Measurements from ENCODE around the gene OR1I1.
A peak's percentile ranks its signal among the peaks of the same experiment; 100 is the strongest.
"Not testable (repeated sequence)": the region's sequence is repeated elsewhere in the genome, so short reads cannot be mapped to it uniquely, and the experiment has no call there.

OR1I1 gene

GRCh38 chr19:15096223-15096622 is 14.2 kb downstream of the OR1I1 start:
- Histone ChIP-seq H3K27ac (no peak overlapping the region), H3K4me3 (no peak overlapping the region)

GRCh38 chr19:15097980-15098379 is 16.0 kb downstream of the OR1I1 start:
- peak overlapping the region in 11 of 21 experiments; percentile 4 to 71 (median 41) for H3K27ac ChIP-seq
- not testable (repeated sequence) for H3K4me3 ChIP-seq

GRCh38 chr19:15098460-15098859 is 16.4 kb downstream of the OR1I1 start:
- Histone ChIP-seq H3K27ac (peak overlapping the region in 10 of 21 experiments; percentile 11 to 71 (median 41)), H3K4me3 (no peak overlapping the region)

- Histone ChIP-seq H3K27ac (no peak overlapping the region), H3K4me3 (no peak overlapping the region)
Observed at GRCh38 chr19:15099017-15099582, 17.1 kb downstream of the OR1I1 start.

GRCh38 chr19:15101479-15102082 is 19.6 kb downstream of the OR1I1 start:
- H3K4me3 ChIP-seq, result no peak overlapping the region
- no peak overlapping the region for H3K27ac ChIP-seq

GRCh38 chr19:15104003-15104402 is 22.0 kb downstream of the OR1I1 start:
- Histone ChIP-seq H3K4me3 (no peak overlapping the region), H3K27ac (no peak overlapping the region)

GRCh38 chr19:15104411-15104810 is 22.4 kb downstream of the OR1I1 start:
- Histone ChIP-seq H3K4me3 (no peak overlapping the region), H3K27ac (no peak overlapping the region)

- Histone ChIP-seq H3K4me3 (no peak overlapping the region), H3K27ac (no peak overlapping the region)
Observed at GRCh38 chr19:15105044-15105443, 23.0 kb downstream of the OR1I1 start.

GRCh38 chr19:15107061-15108010 is 25.3 kb downstream of the OR1I1 start, which contains the start of gene SYDE1:
SYDE1 (plus strand) TSS chr19:15107401; CDS start chr19:15107434, 33 bp downstream.
- Histone ChIP-seq H3K27ac (peak within 1 kb of the TSS; percentile 79 to 97 (median 88)), H3K4me3 (peak within 1 kb of the TSS; percentile 52 to 63 (median 57))

GRCh38 chr19:15108145-15108844 is 26.3 kb downstream of the OR1I1 start:
- H3K27ac ChIP-seq, result peak overlapping the region in 19 of 21 experiments; percentile 79 to 97 (median 87)
- peak overlapping the region; percentile 52 to 63 (median 57) for H3K4me3 ChIP-seq

- Histone ChIP-seq H3K27ac (peak overlapping the region in 5 of 21 experiments; percentile 5 to 96 (median 92)), H3K4me3 (no peak overlapping the region)
Observed at GRCh38 chr19:15108845-15109767, 27.1 kb downstream of the OR1I1 start.

- H3K4me3 ChIP-seq, result no peak overlapping the region
- no peak overlapping the region for H3K27ac ChIP-seq
Observed at GRCh38 chr19:15109768-15110417, 27.9 kb downstream of the OR1I1 start.

GRCh38 chr19:15110418-15110815 is 28.4 kb downstream of the OR1I1 start:
- no peak overlapping the region for H3K4me3 ChIP-seq
- no peak overlapping the region for H3K27ac ChIP-seq

- Histone ChIP-seq H3K27ac (no peak overlapping the region), H3K4me3 (no peak overlapping the region)
Observed at GRCh38 chr19:15111758-15112157, 29.7 kb downstream of the OR1I1 start.

- Histone ChIP-seq H3K4me3 (no peak overlapping the region), H3K27ac (no peak overlapping the region)
Observed at GRCh38 chr19:15112385-15112784, 30.4 kb downstream of the OR1I1 start.

- no peak overlapping the region for H3K4me3 ChIP-seq
- peak overlapping the region in 2 of 21 experiments; percentile 1 to 28 for H3K27ac ChIP-seq
Observed at GRCh38 chr19:15113245-15114152, 31.5 kb downstream of the OR1I1 start.

- Histone ChIP-seq H3K4me3 (no peak overlapping the region), H3K27ac (peak overlapping the region in 1 of 21 experiments; percentile 28)
Observed at GRCh38 chr19:15114153-15114540, 32.1 kb downstream of the OR1I1 start.
